SK-N-SH (cell line): ENCODE results near the gene DUS4L. TPM values are rescaled to one million over a fixed set of nuclear protein-coding genes. Genes with fewer than 3 reads are reported as not detected.

Experiments
- CTCF ChIA-PET: fragments of 300-600, 350-600 bp; formaldehyde crosslinking; extraction: SDS; loops from one replicate; lab custom pipeline; 2021; lab: Yijun Ruan, JAX
- POLR2A ChIA-PET: fragments of 350-600 bp; sonication (Branson Sonifier 250); formaldehyde crosslinking; extraction: SDS; loops from one replicate; lab custom pipeline; 2020; ENCODE audit warnings: antibody characterized with exemption, inconsistent platforms; lab: Yijun Ruan, JAX
- DNase-seq: peaks from one replicate; pipeline ENCODE4 v3.0.0; 2012
- H2AFZ ChIP-seq: fragments of 200-600 bp; sonication (generic); 2 replicates; pipeline ENCODE4 v1.8.1; 2016; ENCODE audit warnings: antibody characterized with exemption, mild to moderate bottlenecking, low read depth
- H3F3A ChIP-seq: fragments of 200-600 bp; sonication (generic); replicated peaks from 2 replicates; pipeline ENCODE3; 2016; ENCODE audit warnings: antibody characterized with exemption, mild to moderate bottlenecking; ENCODE audit not compliant: insufficient read depth
- H3K27ac ChIP-seq, 2 experiments: fragments of 200-500 bp in 1 of 2; fragments of 200-600 bp in 1 of 2; sonication (Bioruptor generic) in 1 of 2; sonication (generic), shearing (Covaris generic) in 1 of 2; 2 replicates each; pipeline versions ENCODE4 v1.5.1 to v1.6.1; 2014 to 2016; ENCODE audit warnings: low read depth in 2 of 2, inconsistent platforms in 1 of 2, low read length in 1 of 2, mild to moderate bottlenecking in 1 of 2, mixed read lengths in 1 of 2
- H3K27me3 ChIP-seq: fragments of 200-600 bp; sonication (generic), shearing (Covaris generic); 2 replicates; pipeline ENCODE4 v1.6.1; 2016; ENCODE audit warnings: mixed run types; ENCODE audit not compliant: insufficient read depth
- H3K36me3 ChIP-seq, 2 experiments: fragments of 200-500 bp in 1 of 2; fragments of 200-600 bp in 1 of 2; sonication (Bioruptor generic) in 1 of 2; sonication (generic) in 1 of 2; replicated peaks in 1 of 2; 2 replicates each; pipeline versions ENCODE3 to v1.5.1; 2014 to 2016; ENCODE audit warnings: low read length in 1 of 2, mild to moderate bottlenecking in 1 of 2; ENCODE audit not compliant: insufficient read depth in 2 of 2, control insufficient read depth in 1 of 2
- H3K4me1 ChIP-seq, 2 experiments: fragments of 200-500 bp in 1 of 2; fragments of 200-600 bp in 1 of 2; sonication (Bioruptor generic) in 1 of 2; sonication (generic), shearing (Covaris generic) in 1 of 2; 2 replicates each; pipeline versions ENCODE4 v1.5.1 to v1.6.1; 2014 to 2016; ENCODE audit warnings: low read depth in 1 of 2, low read length in 1 of 2, mixed run types in 1 of 2; ENCODE audit not compliant: insufficient read depth in 2 of 2, control insufficient read depth in 1 of 2
- H3K4me2 ChIP-seq: fragments of 200-600 bp; sonication (generic), shearing (Covaris generic); 2 replicates; pipeline ENCODE4 v1.6.1; 2017; ENCODE audit warnings: mixed run types
- H3K4me3 ChIP-seq, 2 experiments: fragments of 200-500 bp in 1 of 2; fragments of 200-600 bp in 1 of 2; sonication (Bioruptor generic) in 1 of 2; sonication (generic), shearing (Covaris generic) in 1 of 2; 2 replicates each; pipeline versions ENCODE4 v1.5.1 to v1.8.1; 2014 to 2016; ENCODE audit warnings: low read depth in 2 of 2, inconsistent platforms in 1 of 2, low read length in 1 of 2, mild to moderate bottlenecking in 1 of 2, mixed read lengths in 1 of 2, moderate library complexity in 1 of 2
- H3K79me2 ChIP-seq: fragments of 200-600 bp; sonication (generic); 2 replicates; pipeline ENCODE4 v1.8.1; 2017; ENCODE audit warnings: mild to moderate bottlenecking; ENCODE audit not compliant: insufficient read depth
- H3K9ac ChIP-seq: fragments of 200-600 bp; sonication (generic); 2 replicates; pipeline ENCODE4 v1.6.1; 2017; ENCODE audit warnings: mixed run types
- H3K9me2 ChIP-seq: fragments of 200-600 bp; sonication (generic); 2 replicates; pipeline ENCODE4 v1.6.1; 2017; ENCODE audit warnings: mixed run types
- H3K9me3 ChIP-seq: fragments of 200-600 bp; sonication (generic); 2 replicates; pipeline ENCODE4 v1.6.1; 2017; ENCODE audit warnings: mixed run types, mild to moderate bottlenecking, moderate library complexity
- H4K20me1 ChIP-seq: fragments of 200-600 bp; sonication (generic); 2 replicates; pipeline ENCODE4 v1.6.1; 2017; ENCODE audit warnings: mild to moderate bottlenecking, mixed run types; ENCODE audit not compliant: insufficient read depth
- ELF1 ChIP-seq: IDR thresholded peaks from 2 replicates; pipeline ENCODE4 v1.4.0; 2012
- EZH2phosphoT487 ChIP-seq: fragments of 200-600 bp; sonication (generic); IDR thresholded peaks from 2 replicates; pipeline ENCODE4 v1.6.1; 2017; ENCODE audit warnings: low read depth, mixed run types, mild to moderate bottlenecking, antibody characterized with exemption, moderate library complexity, borderline replicate concordance
- GABPA ChIP-seq: IDR thresholded peaks from 2 replicates; pipeline ENCODE4 v1.4.0; 2012; ENCODE audit warnings: low read depth, mild to moderate bottlenecking
- GATA2 ChIP-seq: sonication (generic); formaldehyde crosslinking; IDR thresholded peaks from 2 replicates; pipeline ENCODE4 v1.5.0; 2020; ENCODE audit warnings: mild to moderate bottlenecking, missing genetic modification reagents
- JUND ChIP-seq: IDR thresholded peaks from 2 replicates; pipeline ENCODE4 v1.4.0; 2012
- MEF2A ChIP-seq: IDR thresholded peaks from 2 replicates; pipeline ENCODE4 v1.4.0; 2012; ENCODE audit warnings: low read depth, borderline replicate concordance
- MXI1 ChIP-seq: IDR thresholded peaks from 2 replicates; pipeline ENCODE4 v1.6.1; 2012; ENCODE audit warnings: mild to moderate bottlenecking, low read depth, low read length, improper control_type of control experiment
- NFIC ChIP-seq: IDR thresholded peaks from 2 replicates; pipeline ENCODE4 v1.4.0; 2012; ENCODE audit warnings: borderline replicate concordance
- NRF1 ChIP-seq: IDR thresholded peaks from 2 replicates; pipeline ENCODE4 v1.6.1; 2012; ENCODE audit warnings: low read depth, mild to moderate bottlenecking, low read length
- PBX3 ChIP-seq: IDR thresholded peaks from 2 replicates; pipeline ENCODE4; 2012
- RAD21 ChIP-seq: IDR thresholded peaks from 2 replicates; pipeline ENCODE4 v1.6.1; 2012; ENCODE audit warnings: mild to moderate bottlenecking, low read length
- RXRA ChIP-seq: IDR thresholded peaks from 2 replicates; pipeline ENCODE4 v1.4.0; 2012; ENCODE audit warnings: low read depth, mild to moderate bottlenecking, borderline replicate concordance
- SIN3A ChIP-seq: IDR thresholded peaks from 2 replicates; pipeline ENCODE4 v1.6.1; 2012; ENCODE audit warnings: low read depth, mild to moderate bottlenecking, low read length, moderate library complexity, borderline replicate concordance
- SMC3 ChIP-seq: IDR thresholded peaks from 2 replicates; pipeline ENCODE4 v1.6.1; 2012; ENCODE audit warnings: low read depth, low read length, improper control_type of control experiment
- TAF1 ChIP-seq: IDR thresholded peaks from 2 replicates; pipeline ENCODE4 v1.6.1; 2012; ENCODE audit warnings: low read depth, mild to moderate bottlenecking, low read length, moderate library complexity, borderline replicate concordance
- WGBS: methylation state at CpG from one replicate; pipeline ENCODE4 v1.1.6; 2017; ENCODE audit warnings: low lambda C conversion rate; 5-methylcytosine and 5-hydroxymethylcytosine counted together
- polyA plus RNA-seq, 3 experiments: library from polyadenylated mRNA; depleted of rRNA; stranded (reverse); fragments of >200 nt; gene quantifications; 2 replicates each; pipeline ENCODE4 v1.2.3, GENCODE V29; 2012
- TF ChIP-seq, protein P1 (sequence below): IDR thresholded peaks from 2 replicates; pipeline ENCODE4 v1.4.0; 2012; ENCODE audit warnings: low read depth
- TF ChIP-seq, protein P2 (sequence below): fragments of 150-350 bp; IDR thresholded peaks from 2 replicates; pipeline ENCODE4 v1.6.1; 2017; ENCODE audit warnings: antibody characterized with exemption, low read length, low read depth, borderline replicate concordance
- TF ChIP-seq, protein P3 (sequence below): IDR thresholded peaks from 2 replicates; pipeline ENCODE4 v1.4.0; 2012; ENCODE audit warnings: low read depth, borderline replicate concordance

DUS4L gene
- polyA plus RNA-seq, 1 of the 3 experiments (the other 2 are of a cell fraction), result 9.7 TPM

- Histone ChIP-seq H3K4me3 (no peak overlapping the region), H3K4me2 (peak overlapping the region; percentile 70; the same call in 1 of the 2 replicates), H3K9me2 (no peaks in the 10 kb centered on the region), H2AFZ (no peak overlapping the region), H3F3A (no peaks in the 10 kb centered on the region), H3K36me3 (peaks cover 38 to 49% of the 10 kb centered on the region in 2 experiments), H3K27me3 (no peaks in the 10 kb centered on the region), H3K4me1 (peaks cover 12 to 23% of the 10 kb centered on the region in 2 experiments; a peak in 2 of 4 replicates)
- CTCF ChIA-PET, result interaction anchor here (0.6 to 1.4 kb wide), 5 partner anchors 15 to 296 kb away, joined by 3 to 4 read pairs (median 3); no protein-coding TSS in a partner anchor
- DNase-seq, result no peak
- TF ChIP-seq NFIC (no peak), TAF1 (no peak), JUND (no peak), NRF1 (no peak), RAD21 (no peak), PBX3 (no peak), MXI1 (no peak), GATA2 (CRISPR knock-in tag) (no peak), RXRA (no peak), EZH2phosphoT487 (no peak)
- TF ChIP-seq, protein P1, sequence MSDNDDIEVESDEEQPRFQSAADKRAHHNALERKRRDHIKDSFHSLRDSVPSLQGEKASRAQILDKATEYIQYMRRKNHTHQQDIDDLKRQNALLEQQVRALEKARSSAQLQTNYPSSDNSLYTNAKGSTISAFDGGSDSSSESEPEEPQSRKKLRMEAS, result no peak
- TF ChIP-seq, protein P2, sequence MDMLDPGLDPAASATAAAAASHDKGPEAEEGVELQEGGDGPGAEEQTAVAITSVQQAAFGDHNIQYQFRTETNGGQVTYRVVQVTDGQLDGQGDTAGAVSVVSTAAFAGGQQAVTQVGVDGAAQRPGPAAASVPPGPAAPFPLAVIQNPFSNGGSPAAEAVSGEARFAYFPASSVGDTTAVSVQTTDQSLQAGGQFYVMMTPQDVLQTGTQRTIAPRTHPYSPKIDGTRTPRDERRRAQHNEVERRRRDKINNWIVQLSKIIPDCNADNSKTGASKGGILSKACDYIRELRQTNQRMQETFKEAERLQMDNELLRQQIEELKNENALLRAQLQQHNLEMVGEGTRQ, result no peak
- TF ChIP-seq, protein P3, sequence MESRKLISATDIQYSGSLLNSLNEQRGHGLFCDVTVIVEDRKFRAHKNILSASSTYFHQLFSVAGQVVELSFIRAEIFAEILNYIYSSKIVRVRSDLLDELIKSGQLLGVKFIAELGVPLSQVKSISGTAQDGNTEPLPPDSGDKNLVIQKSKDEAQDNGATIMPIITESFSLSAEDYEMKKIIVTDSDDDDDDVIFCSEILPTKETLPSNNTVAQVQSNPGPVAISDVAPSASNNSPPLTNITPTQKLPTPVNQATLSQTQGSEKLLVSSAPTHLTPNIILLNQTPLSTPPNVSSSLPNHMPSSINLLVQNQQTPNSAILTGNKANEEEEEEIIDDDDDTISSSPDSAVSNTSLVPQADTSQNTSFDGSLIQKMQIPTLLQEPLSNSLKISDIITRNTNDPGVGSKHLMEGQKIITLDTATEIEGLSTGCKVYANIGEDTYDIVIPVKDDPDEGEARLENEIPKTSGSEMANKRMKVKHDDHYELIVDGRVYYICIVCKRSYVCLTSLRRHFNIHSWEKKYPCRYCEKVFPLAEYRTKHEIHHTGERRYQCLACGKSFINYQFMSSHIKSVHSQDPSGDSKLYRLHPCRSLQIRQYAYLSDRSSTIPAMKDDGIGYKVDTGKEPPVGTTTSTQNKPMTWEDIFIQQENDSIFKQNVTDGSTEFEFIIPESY, result no peak
- TF ChIP-seq, all 33 proteins: peak for 0
- no peaks in the 10 kb centered on the region for H3K9me3 ChIP-seq
- 0 out of 4 replicates have a peak overlapping the region, but pooled peaks of 1 of the 2 experiments have one; percentile 6 for H3K27ac ChIP-seq
- WGBS, result 99% methylated on average over 2 of the region's 2 CpGs
- H3K79me2 ChIP-seq, result peaks cover 86% of the 10 kb centered on the region
- H3K9ac ChIP-seq, result no peak overlapping the region; the same call in 1 of the 2 replicates
- POLR2A ChIA-PET, result no interaction called here
- no peaks in the 10 kb centered on the region for H4K20me1 ChIP-seq
Observed at GRCh38 chr7:107582875-107583274, 19.1 kb downstream of the DUS4L start.

DNA sequence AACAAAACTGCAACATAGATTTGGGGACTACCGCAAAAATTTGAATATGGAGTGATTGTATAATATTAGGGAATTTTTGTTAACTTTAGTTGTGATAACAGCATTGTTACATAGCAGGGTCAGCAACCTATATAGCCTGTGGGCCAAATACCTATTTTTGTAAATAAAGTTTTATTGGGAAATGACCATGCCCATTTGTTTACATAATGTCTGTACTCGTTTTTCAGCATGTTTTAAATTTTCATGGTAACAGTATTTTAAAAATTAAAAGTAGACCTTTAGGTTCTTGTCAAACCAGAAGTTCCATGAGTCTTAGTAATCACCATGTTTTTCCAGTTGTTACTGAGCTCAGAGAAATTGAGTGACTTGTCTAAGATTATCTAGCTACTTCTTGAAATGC, 20.9 kb downstream of the DUS4L start:
- Histone ChIP-seq H3K9ac (no peak overlapping the region), H3K4me3 (no peak overlapping the region), H3K79me2 (peaks cover 89% of the 10 kb centered on the region), H3K27me3 (no peaks in the 10 kb centered on the region), H3F3A (no peaks in the 10 kb centered on the region), H3K9me2 (no peaks in the 10 kb centered on the region), H4K20me1 (no peaks in the 10 kb centered on the region), H3K36me3 (peaks cover 42 to 62% of the 10 kb centered on the region in 2 experiments), H2AFZ (no peak overlapping the region), H3K27ac (no peak overlapping the region), H3K4me2 (no peak overlapping the region), H3K9me3 (no peaks in the 10 kb centered on the region), H3K4me1 (peaks cover 12 to 21% of the 10 kb centered on the region in 2 experiments; a peak in 1 of 4 replicates)
- CTCF ChIA-PET, result interaction anchor here (1.0 to 2.0 kb wide), 2 partner anchors 15 to 159 kb away, joined by 4 to 6 read pairs; partner anchors contain the start of gene CBLL1
- no peak for DNase-seq
- POLR2A ChIA-PET, result interaction anchor here (0.6 to 1.1 kb wide), 2 partner anchors 10 to 126 kb away, joined by 3 to 4 read pairs; no protein-coding TSS in a partner anchor
- WGBS, result 91% methylated on average over 2 of the region's 2 CpGs
- no peak for TF ChIP-seq EZH2phosphoT487
- TF ChIP-seq GATA2 (CRISPR knock-in tag), result no peak
- no peak for TF ChIP-seq ELF1
- no peak for TF ChIP-seq JUND
- TF ChIP-seq SMC3, result no peak
- no peak for TF ChIP-seq GABPA
- TF ChIP-seq RXRA, result no peak
- TF ChIP-seq MEF2A, result no peak
- TF ChIP-seq SIN3A, result no peak
- TF ChIP-seq RAD21, result no peak
- no peak for TF ChIP-seq NRF1
- no peak for TF ChIP-seq NFIC
